AML-193 (cell line): ENCODE results near the gene UCP2.
A peak's percentile ranks its signal among the peaks of the same experiment; 100 is the strongest.

ENCODE experiments used
- DNase-seq, 2 experiments: peaks; one replicate each; lab custom pipeline; 2025; lab: John Stamatoyannopoulos, UW

UCP2 gene

GRCh38 chr11:73971175-73971719 lies 11.4 kb downstream of the UCP2 start:
- DNase-seq: no peak

GRCh38 chr11:73969991-73970800 lies 12.4 kb downstream of the UCP2 start:
- no peak for DNase-seq

GRCh38 chr11:73969091-73969490 lies 13.6 kb downstream of the UCP2 start:
- DNase-seq: no peak

GRCh38 chr11:73968356-73968966 lies 14.2 kb downstream of the UCP2 start:
- no peak for DNase-seq

GRCh38 chr11:73965764-73966121 lies 16.9 kb downstream of the UCP2 start:
- no peak for DNase-seq

- no peak for DNase-seq
Measured at GRCh38 chr11:73965076-73965763, 17.4 kb downstream of the UCP2 start.

GRCh38 chr11:73963861-73964260 lies 18.8 kb downstream of the UCP2 start:
- DNase-seq: no peak

GRCh38 chr11:73962101-73962705 lies 20.4 kb downstream of the UCP2 start:
- no peak for DNase-seq

- no peak for DNase-seq
Measured at GRCh38 chr11:73961321-73961720, 21.3 kb downstream of the UCP2 start.

- no peak for DNase-seq
Measured at GRCh38 chr11:73958521-73959141, 24.0 kb downstream of the UCP2 start.

- DNase-seq: no peak
Measured at GRCh38 chr11:73957654-73958361, 24.8 kb downstream of the UCP2 start.

GRCh38 chr11:73956876-73957653 lies 25.6 kb downstream of the UCP2 start:
- no peak for DNase-seq

- no peak for DNase-seq
Measured at GRCh38 chr11:73951797-73952196, 30.8 kb downstream of the UCP2 start.

GRCh38 chr11:73950869-73951710 lies 31.6 kb downstream of the UCP2 start, which contains the start of gene DNAJB13:
DNAJB13 (plus strand) TSS chr11:73951026; CDS start chr11:73951070, 44 bp downstream.
- DNase-seq: peak; percentile 20 to 40

GRCh38 chr11:73949912-73950311 lies 32.7 kb downstream of the UCP2 start:
- no peak for DNase-seq

- no peak for DNase-seq
Measured at GRCh38 chr11:73949246-73949645, 33.4 kb downstream of the UCP2 start.

- DNase-seq: no peak
Measured at GRCh38 chr11:73946798-73947458, 35.7 kb downstream of the UCP2 start.

GRCh38 chr11:73945396-73945795 lies 37.2 kb downstream of the UCP2 start:
- no peak for DNase-seq

GRCh38 chr11:73944901-73945300 lies 37.7 kb downstream of the UCP2 start:
- no peak for DNase-seq
